GM23248 (cell line): ENCODE measurements around the gene GALNT17. TPM values are rescaled to one million over a fixed set of nuclear protein-coding genes. Genes with fewer than 3 reads are reported as not detected.
"Not testable (repeated sequence)": the region's sequence is repeated elsewhere in the genome, so short reads cannot be mapped to it uniquely, and the experiment has no call there.

Experiments
- DNase-seq: peaks from one replicate; pipeline ENCODE4 v3.0.0-alpha.2; 2015
- H2AFZ ChIP-seq: fragments of 200-600 bp; sonication (generic); 2 replicates; pipeline ENCODE4 v1.6.1; 2016; ENCODE audit warnings: antibody characterized with exemption
- H3F3A ChIP-seq: fragments of 200-600 bp; sonication (generic); 2 replicates; pipeline ENCODE4 v1.6.1; 2016; ENCODE audit warnings: mild to moderate bottlenecking, antibody characterized with exemption, mixed run types; ENCODE audit not compliant: insufficient read depth
- H3K27ac ChIP-seq: fragments of 200-600 bp; sonication (generic); 2 replicates; pipeline ENCODE4 v1.5.1; 2016; ENCODE audit warnings: mild to moderate bottlenecking
- H3K27me3 ChIP-seq: fragments of 200-600 bp; sonication (generic); replicated peaks from 2 replicates; pipeline ENCODE4 v1.6.1; 2016; ENCODE audit warnings: mild to moderate bottlenecking; ENCODE audit not compliant: insufficient read depth
- H3K36me3 ChIP-seq: fragments of 200-600 bp; sonication (generic); 2 replicates; pipeline ENCODE4 v1.6.1; 2016; ENCODE audit warnings: low read depth, mild to moderate bottlenecking
- H3K4me1 ChIP-seq: fragments of 200-600 bp; sonication (generic); 2 replicates; pipeline ENCODE4 v1.6.1; 2016; ENCODE audit warnings: mild to moderate bottlenecking; ENCODE audit not compliant: insufficient read depth
- H3K4me2 ChIP-seq: fragments of 200-600 bp; sonication (generic); one replicate; pipeline ENCODE4 v1.6.1; 2016; ENCODE audit warnings: mild to moderate bottlenecking; ENCODE audit not compliant: unreplicated experiment
- H3K4me3 ChIP-seq: fragments of 200-600 bp; sonication (generic); 2 replicates; pipeline ENCODE4 v1.5.1; 2016; ENCODE audit warnings: mild to moderate bottlenecking
- H3K79me2 ChIP-seq: fragments of 200-600 bp; sonication (generic); 2 replicates; pipeline ENCODE4 v1.6.1; 2016; ENCODE audit warnings: mild to moderate bottlenecking; ENCODE audit not compliant: insufficient read depth
- H3K9ac ChIP-seq: fragments of 200-600 bp; sonication (generic); 2 replicates; pipeline ENCODE4 v1.6.1; 2016; ENCODE audit warnings: mild to moderate bottlenecking
- H3K9me2 ChIP-seq: fragments of 200-600 bp; sonication (generic); 2 replicates; pipeline ENCODE4 v1.6.1; 2016; ENCODE audit warnings: mixed run types, mild to moderate bottlenecking, moderate library complexity; ENCODE audit not compliant: insufficient read depth
- H3K9me3 ChIP-seq: fragments of 200-600 bp; sonication (generic); one replicate; pipeline ENCODE4 v1.6.1; 2017; ENCODE audit warnings: low read depth
- H4K20me1 ChIP-seq: fragments of 200-600 bp; sonication (generic); 2 replicates; pipeline ENCODE4 v1.6.0; 2016; ENCODE audit not compliant: insufficient read depth
- EZH2 ChIP-seq: fragments of 200-600 bp; sonication (generic); IDR thresholded peaks from 2 replicates; pipeline ENCODE4 v1.6.1; 2018; ENCODE audit warnings: antibody characterized with exemption, mild to moderate bottlenecking; ENCODE audit not compliant: insufficient read depth, poor library complexity, severe bottlenecking
- EZH2phosphoT487 ChIP-seq: fragments of 200-600 bp; sonication (generic); IDR thresholded peaks from 2 replicates; pipeline ENCODE4 v1.6.1; 2018; ENCODE audit warnings: antibody characterized with exemption, moderate library complexity, mild to moderate bottlenecking, low read depth; ENCODE audit not compliant: insufficient read depth
- WGBS, 2 experiments: methylation state at CpG; one replicate each; pipeline ENCODE4 v1.1.6; 2015 to 2017; ENCODE audit warnings: low lambda C conversion rate in 2 of 2, low coverage in 1 of 2; ENCODE audit errors: missing lambda C conversion rate in 2 of 2; 5-methylcytosine and 5-hydroxymethylcytosine counted together
- in situ Hi-C: fragments of 300-500 bp; cut with MboI; formaldehyde crosslinking; loops from 2 replicates; pipeline ENCODE4 v1.15.0; 2020
- polyA plus RNA-seq: library from polyadenylated mRNA; unstranded; fragments of >200 nt; fragmentation: Nextera tagmentation; extraction: Ambion mirVana; gene quantifications from 2 replicates; pipeline ENCODE4 v1.2.1, GENCODE V29; 2016
- total RNA-seq: library from RNA; depleted of rRNA; stranded (reverse); fragments of >200 nt; shearing (Covaris generic); gene quantifications from 2 replicates; pipeline ENCODE4 v1.2.3, GENCODE V29; 2014

Gene GALNT17
- total and polyA plus RNA-seq, 2 experiments from 2014 or later: not detected

DNA sequence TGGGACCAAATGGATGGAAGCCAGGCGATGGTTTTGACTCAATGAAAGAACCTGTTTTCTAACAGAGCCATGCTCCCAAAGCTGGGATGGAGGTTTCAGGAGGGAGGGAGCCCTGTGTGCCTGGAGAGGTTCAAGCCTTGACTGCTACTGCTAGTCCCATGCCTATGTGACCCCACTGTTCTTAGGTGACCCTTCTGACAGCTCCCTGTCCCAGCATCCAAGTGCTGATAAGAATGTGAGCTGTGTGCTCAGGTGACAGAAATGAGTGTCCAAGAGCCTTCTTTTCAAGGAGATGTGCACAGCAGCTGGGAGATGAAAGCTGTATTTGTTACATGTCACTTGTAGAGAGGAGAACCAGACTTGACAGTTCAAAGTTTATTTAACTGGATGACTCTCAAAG is 595.4 kb downstream of the GALNT17 start:
- no peaks in the 10 kb centered on the region for H3K27me3 ChIP-seq
- H3K79me2 ChIP-seq: no peaks in the 10 kb centered on the region
- 0 to 11% methylated on average over 1 of the region's 1 CpG for WGBS, 2 experiments
- no peak overlapping the region for H3K27ac ChIP-seq
- no peaks in the 10 kb centered on the region for H3K36me3 ChIP-seq
- no peaks in the 10 kb centered on the region for H3K9me2 ChIP-seq
- H3K4me2 ChIP-seq: no peak overlapping the region
- H3K9me3 ChIP-seq: no peaks in the 10 kb centered on the region
- H3F3A ChIP-seq: no peaks in the 10 kb centered on the region
- no peak overlapping the region for H3K9ac ChIP-seq
- in situ Hi-C loops: no loop called here
- no peak overlapping the region for H2AFZ ChIP-seq
- DNase-seq: no peak
- H3K4me3 ChIP-seq: no peak overlapping the region
- no peaks in the 10 kb centered on the region for H4K20me1 ChIP-seq
- H3K4me1 ChIP-seq: no peaks in the 10 kb centered on the region
- TF ChIP-seq EZH2phosphoT487 (no peak), EZH2 (no peak)

DNA sequence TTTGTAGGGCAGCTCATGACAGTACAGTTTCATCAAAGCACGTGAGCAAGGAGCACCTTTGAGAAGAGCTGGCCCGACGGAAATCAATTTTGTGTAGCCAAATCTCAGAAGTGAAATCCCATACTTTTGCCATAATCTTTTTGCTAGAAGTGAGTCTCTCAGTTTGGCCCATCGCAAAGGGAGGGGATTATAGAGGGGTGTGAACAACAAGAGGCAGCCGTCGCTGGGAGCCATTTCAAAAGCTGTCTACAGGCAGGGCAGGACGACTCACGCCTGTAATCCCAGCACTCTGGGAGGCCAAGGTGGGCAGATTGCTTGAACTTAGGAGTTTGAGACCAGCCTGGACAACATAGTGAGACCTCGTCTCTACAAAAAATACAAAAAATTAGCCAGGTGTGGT is 599.8 kb downstream of the GALNT17 start:
- no peaks in the 10 kb centered on the region for H3K9me2 ChIP-seq
- no peaks in the 10 kb centered on the region for H3K36me3 ChIP-seq
- in situ Hi-C loops: no loop called here
- H4K20me1 ChIP-seq: no peaks in the 10 kb centered on the region
- no peak overlapping the region for H3K27ac ChIP-seq
- no peaks in the 10 kb centered on the region for H3K9me3 ChIP-seq
- H2AFZ ChIP-seq: no peak overlapping the region
- no peaks in the 10 kb centered on the region for H3K27me3 ChIP-seq
- TF ChIP-seq EZH2 (no peak), EZH2phosphoT487 (no peak)
- no peaks in the 10 kb centered on the region for H3F3A ChIP-seq
- no peaks in the 10 kb centered on the region for H3K79me2 ChIP-seq
- no peak overlapping the region for H3K9ac ChIP-seq
- no peak overlapping the region for H3K4me2 ChIP-seq
- DNase-seq: no peak
- H3K4me3 ChIP-seq: no peak overlapping the region
- H3K4me1 ChIP-seq: no peaks in the 10 kb centered on the region
- 42 to 53% methylated on average over 9 of the region's 9 CpGs for WGBS, 2 experiments

DNA sequence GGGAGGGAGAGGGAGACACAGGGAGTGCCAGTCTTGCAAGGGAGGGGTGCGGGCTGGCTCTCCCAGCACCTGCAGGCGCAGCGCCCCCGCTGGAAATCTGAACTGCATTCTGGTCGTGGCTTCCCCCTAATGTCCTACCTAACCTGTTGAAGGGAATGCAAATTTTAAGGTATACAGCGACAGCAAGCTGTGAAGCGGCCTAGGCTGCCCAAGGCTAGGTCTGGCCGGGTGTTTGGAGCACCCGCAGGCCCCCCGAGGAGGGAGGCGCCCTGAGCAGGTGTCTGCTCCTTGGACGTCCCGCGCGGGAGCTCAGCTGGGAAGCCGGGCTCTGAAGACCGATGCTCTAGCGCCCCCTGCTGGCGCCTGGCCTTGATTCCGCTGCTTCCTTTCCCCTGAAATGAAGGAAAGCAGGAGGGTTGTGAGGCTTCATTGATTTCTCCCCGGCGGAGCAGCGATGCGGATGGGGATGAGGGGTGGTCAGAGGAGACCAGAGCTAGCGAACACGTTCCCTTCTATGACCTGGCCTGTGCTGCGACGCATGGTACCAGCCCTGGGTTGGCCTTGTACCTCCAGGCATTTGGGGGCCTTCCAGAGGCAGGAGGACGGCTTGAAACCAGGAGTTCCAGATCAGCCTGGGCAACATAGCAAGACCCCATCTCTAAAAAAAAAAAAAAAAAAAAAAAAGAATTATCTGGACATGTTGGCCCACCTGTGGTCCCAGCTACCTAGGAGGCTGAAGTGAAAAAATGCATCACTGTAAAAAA is 601.3 kb downstream of the GALNT17 start:
- WGBS, 2 experiments: 4 to 5% methylated on average over 23 to 29 of the region's 29 CpGs
- Histone ChIP-seq H3K9me3 (no peaks in the 10 kb centered on the region), H3K79me2 (no peaks in the 10 kb centered on the region), H3K4me3 (no peak overlapping the region), H3K4me1 (no peaks in the 10 kb centered on the region), H3K36me3 (no peaks in the 10 kb centered on the region), H3K27me3 (no peaks in the 10 kb centered on the region), H3K9ac (no peak overlapping the region), H3K4me2 (no peak overlapping the region), H4K20me1 (no peaks in the 10 kb centered on the region), H2AFZ (no peak overlapping the region), H3K9me2 (no peaks in the 10 kb centered on the region), H3F3A (no peaks in the 10 kb centered on the region), H3K27ac (no peak overlapping the region)
- in situ Hi-C loops: no loop called here
- DNase-seq: peak; percentile 85
- TF ChIP-seq EZH2 (no peak), EZH2phosphoT487 (no peak)

GRCh38 chr7:71735961-71736556 is 604.1 kb downstream of the GALNT17 start:
- TF ChIP-seq EZH2 (no peak), EZH2phosphoT487 (no peak)

DNA sequence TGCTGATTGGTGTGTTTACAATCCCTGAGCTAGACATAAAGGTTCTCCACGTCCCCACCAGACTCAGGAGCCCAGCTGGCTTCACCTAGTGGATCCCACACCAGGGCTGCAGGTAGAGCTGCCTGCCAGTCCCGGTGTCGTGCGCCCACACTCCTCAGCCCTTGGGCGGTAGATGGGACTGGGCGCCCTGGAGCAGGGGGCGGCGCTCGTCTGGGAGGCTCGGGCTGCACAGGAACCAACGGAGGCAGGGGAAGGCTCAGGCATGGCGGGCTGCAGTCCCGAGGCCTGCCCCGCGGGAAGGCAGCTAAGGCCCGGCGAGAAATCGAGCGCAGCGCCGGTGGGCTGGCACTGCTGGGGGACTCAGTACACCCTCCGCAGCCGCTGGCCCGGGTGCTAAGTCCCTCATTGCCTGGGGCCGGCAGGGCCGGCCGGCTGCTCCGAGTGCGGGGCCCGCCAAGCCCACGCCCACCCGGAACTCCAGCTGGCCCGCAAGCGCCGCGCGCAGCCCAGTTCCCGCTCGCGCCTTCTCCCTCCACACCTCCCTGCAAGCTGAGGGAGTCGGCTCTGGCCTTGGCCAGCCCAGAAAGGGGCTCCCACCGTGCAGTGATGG is 606.1 kb downstream of the GALNT17 start:
- H3K4me1 ChIP-seq, H3K27me3 ChIP-seq, H3K27ac ChIP-seq, H3K36me3 ChIP-seq, H3F3A ChIP-seq, H3K4me3 ChIP-seq, H4K20me1 ChIP-seq, H3K79me2 ChIP-seq, H3K4me2 ChIP-seq, DNase-seq, H3K9me2 ChIP-seq, H2AFZ ChIP-seq, H3K9ac ChIP-seq, H3K9me3 ChIP-seq: not testable (repeated sequence)
- WGBS, 2 experiments: 77% methylated on average over 20 to 23 of the region's 42 CpGs
- in situ Hi-C loops: loop anchor here (5.0 kb wide), 1 partner anchor 881 kb away; no protein-coding TSS in a partner anchor

More at GRCh38 chr7:71735961-71736556, 604.1 kb downstream of the GALNT17 start:
- Histone ChIP-seq H3K9me2 (no peaks in the 10 kb centered on the region), H3F3A (no peaks in the 10 kb centered on the region), H3K27ac (no peak overlapping the region), H3K4me1 (no peaks in the 10 kb centered on the region), H3K27me3 (no peaks in the 10 kb centered on the region), H3K79me2 (no peaks in the 10 kb centered on the region), H3K4me2 (no peak overlapping the region), H3K4me3 (no peak overlapping the region), H3K36me3 (no peaks in the 10 kb centered on the region), H3K9ac (no peak overlapping the region), H2AFZ (no peak overlapping the region), H4K20me1 (no peaks in the 10 kb centered on the region), H3K9me3 (no peaks in the 10 kb centered on the region)
- DNase-seq: peak; percentile 67
- WGBS, 2 experiments: 30 to 33% methylated on average over 7 of the region's 7 CpGs
- in situ Hi-C loops: loop anchor here (5.0 kb wide), 1 partner anchor 879 kb away; no protein-coding TSS in a partner anchor
